HepG2 (cell line): ENCODE measurements around the gene FXR2. TPM values are rescaled to one million over a fixed set of nuclear protein-coding genes. Genes with fewer than 3 reads are reported as not detected.

Experiments
- HDAC1 ChIP-seq: sonication (generic); formaldehyde crosslinking; IDR thresholded peaks from 2 replicates; pipeline ENCODE4 v1.5.1; 2020; ENCODE audit warnings: mild to moderate bottlenecking, missing genetic modification reagents
- KLF12 ChIP-seq: sonication (generic); formaldehyde crosslinking; IDR thresholded peaks from 2 replicates; pipeline ENCODE4 v1.4.0; 2020; ENCODE audit warnings: missing genetic modification reagents, borderline replicate concordance
- SAFB2 ChIP-seq: sonication (generic); formaldehyde crosslinking; IDR thresholded peaks from 2 replicates; pipeline ENCODE4 v1.5.1; 2020; ENCODE audit warnings: missing genetic modification reagents, low read depth, mild to moderate bottlenecking, borderline replicate concordance
- THYN1 ChIP-seq: sonication (generic); formaldehyde crosslinking; IDR thresholded peaks from 2 replicates; pipeline ENCODE4 v1.8.1; 2023; ENCODE audit warnings: low read depth, mild to moderate bottlenecking, moderate library complexity, missing genetic modification reagents, borderline replicate concordance
- U2AF1 ChIP-seq: fragments of 200-400 bp; formaldehyde crosslinking; optimal IDR thresholded peaks from 2 replicates; pipeline ENCODE3; 2017; ENCODE audit warnings: mild to moderate bottlenecking, low read depth, low read length
- ZNF343 ChIP-seq: sonication (generic); formaldehyde crosslinking; IDR thresholded peaks from 2 replicates; pipeline ENCODE4 v1.4.0; 2020; ENCODE audit warnings: mild to moderate bottlenecking, missing genetic modification reagents
- ZNF615 ChIP-seq: sonication (generic); formaldehyde crosslinking; IDR thresholded peaks from 2 replicates; pipeline ENCODE4 v1.5.0; 2020; ENCODE audit warnings: mild to moderate bottlenecking, missing genetic modification reagents, borderline replicate concordance
- ZNF720 ChIP-seq: sonication (generic); formaldehyde crosslinking; IDR thresholded peaks from 2 replicates; pipeline ENCODE4 v1.4.0; 2020; ENCODE audit warnings: missing genetic modification reagents
- ZNF749 ChIP-seq: sonication (generic); formaldehyde crosslinking; IDR thresholded peaks from 2 replicates; pipeline ENCODE4 v1.8.0; 2022; ENCODE audit warnings: mild to moderate bottlenecking, missing genetic modification reagents, moderate library complexity, borderline replicate concordance
- ZNF761 ChIP-seq: sonication (generic); formaldehyde crosslinking; conservative IDR thresholded peaks from 2 replicates; pipeline ENCODE4 v1.4.0; 2020; ENCODE audit warnings: mild to moderate bottlenecking, missing genetic modification reagents
- ZNF775 ChIP-seq: sonication (generic); formaldehyde crosslinking; IDR thresholded peaks from 2 replicates; pipeline ENCODE4 v1.4.0; 2020; ENCODE audit warnings: missing genetic modification reagents, mild to moderate bottlenecking, moderate library complexity, borderline replicate concordance
- ZNF792 ChIP-seq: IDR thresholded peaks from 2 replicates; pipeline ENCODE4 v1.6.1; 2016
- polyA plus RNA-seq, 8 experiments: library from polyadenylated mRNA; depleted of rRNA in 3 of 8; stranded (reverse) in 7 of 8; unstranded in 1 of 8; fragments of >200 nt; fragmentation: Illumina TruSeq in 4 of 8; extraction: Trizol in 4 of 8; gene quantifications; 2 replicates each; pipeline versions ENCODE4 v1.2.1 to v1.2.3, GENCODE V29; 2011 to 2016; ENCODE audit warnings: low read depth in 4 of 8, missing spikeins in 1 of 8, mixed read lengths in 1 of 8; ENCODE audit not compliant: insufficient read depth in 1 of 8
- total RNA-seq, 5 experiments: library from RNA; depleted of rRNA; stranded (reverse); fragments of >200 nt; fragmentation: Illumina TruSeq; extraction: Trizol; gene quantifications; 2 replicates each; pipeline ENCODE4 v1.2.3, GENCODE V29; 2016; ENCODE audit warnings: low read depth in 1 of 5
- TF ChIP-seq, protein P1 (sequence below): sonication (generic); formaldehyde crosslinking; IDR thresholded peaks from 2 replicates; pipeline ENCODE4 v1.4.0; 2020; ENCODE audit warnings: mild to moderate bottlenecking, missing genetic modification reagents, borderline replicate concordance
- TF ChIP-seq, protein P2 (sequence below): sonication (generic); formaldehyde crosslinking; IDR thresholded peaks from 2 replicates; pipeline ENCODE4 v1.4.0; 2020; ENCODE audit warnings: missing genetic modification reagents
- TF ChIP-seq, protein P3 (sequence below): sonication (generic); formaldehyde crosslinking; IDR thresholded peaks from 2 replicates; pipeline ENCODE4 v1.8.1; 2022; ENCODE audit warnings: mild to moderate bottlenecking, missing genetic modification reagents
- TF ChIP-seq, protein P4 (sequence below): sonication (generic); formaldehyde crosslinking; IDR thresholded peaks from 2 replicates; pipeline ENCODE4 v1.5.0; 2020; ENCODE audit warnings: missing genetic modification reagents, mild to moderate bottlenecking, borderline replicate concordance
- TF ChIP-seq, protein P5 (sequence below): sonication (generic); formaldehyde crosslinking; IDR thresholded peaks from 2 replicates; pipeline ENCODE4 v1.5.0; 2020; ENCODE audit warnings: mild to moderate bottlenecking, missing genetic modification reagents

FXR2 gene
- total and polyA plus RNA-seq, 2 of the 13 experiments (the other 11 are each of a cell fraction or from before 2014, with no cell fraction given), result 20.9 to 24.4 TPM

DNA sequence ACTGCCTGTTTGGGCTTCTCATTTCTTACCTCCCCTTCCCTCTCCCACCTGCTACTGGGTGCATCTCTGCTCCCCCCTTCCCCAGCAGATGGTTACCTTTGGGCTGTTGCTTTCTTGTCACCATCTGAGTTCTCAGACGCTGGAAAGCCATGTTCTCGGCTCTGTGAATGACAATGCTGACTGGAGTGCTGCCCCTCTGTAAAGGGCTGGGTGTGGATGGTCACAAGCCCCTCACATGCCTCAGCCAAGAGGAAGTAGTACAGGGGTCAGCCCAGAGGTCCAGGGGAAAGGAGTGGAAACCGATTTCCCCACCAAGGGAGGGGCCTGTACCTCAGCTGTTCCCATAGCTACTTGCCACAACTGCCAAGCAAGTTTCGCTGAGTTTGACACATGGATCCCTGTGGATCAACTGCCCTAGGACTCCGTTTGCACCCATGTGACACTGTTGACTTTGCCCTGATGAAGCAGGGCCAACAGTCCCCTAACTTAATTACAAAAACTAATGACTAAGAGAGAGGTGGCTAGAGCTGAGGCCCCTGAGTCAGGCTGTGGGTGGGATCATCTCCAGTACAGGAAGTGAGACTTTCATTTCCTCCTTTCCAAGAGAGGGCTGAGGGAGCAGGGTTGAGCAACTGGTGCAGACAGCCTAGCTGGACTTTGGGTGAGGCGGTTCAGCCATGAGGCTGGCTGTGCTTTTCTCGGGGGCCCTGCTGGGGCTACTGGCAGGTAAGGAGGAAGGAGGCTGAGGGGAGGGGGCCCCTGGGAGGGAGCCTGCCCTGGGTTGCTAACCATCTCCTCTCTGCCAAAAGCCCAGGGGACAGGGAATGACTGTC is 35.5 kb downstream of the FXR2 start, which contains the start of gene CD68 (continued):
- TF ChIP-seq, protein P1, sequence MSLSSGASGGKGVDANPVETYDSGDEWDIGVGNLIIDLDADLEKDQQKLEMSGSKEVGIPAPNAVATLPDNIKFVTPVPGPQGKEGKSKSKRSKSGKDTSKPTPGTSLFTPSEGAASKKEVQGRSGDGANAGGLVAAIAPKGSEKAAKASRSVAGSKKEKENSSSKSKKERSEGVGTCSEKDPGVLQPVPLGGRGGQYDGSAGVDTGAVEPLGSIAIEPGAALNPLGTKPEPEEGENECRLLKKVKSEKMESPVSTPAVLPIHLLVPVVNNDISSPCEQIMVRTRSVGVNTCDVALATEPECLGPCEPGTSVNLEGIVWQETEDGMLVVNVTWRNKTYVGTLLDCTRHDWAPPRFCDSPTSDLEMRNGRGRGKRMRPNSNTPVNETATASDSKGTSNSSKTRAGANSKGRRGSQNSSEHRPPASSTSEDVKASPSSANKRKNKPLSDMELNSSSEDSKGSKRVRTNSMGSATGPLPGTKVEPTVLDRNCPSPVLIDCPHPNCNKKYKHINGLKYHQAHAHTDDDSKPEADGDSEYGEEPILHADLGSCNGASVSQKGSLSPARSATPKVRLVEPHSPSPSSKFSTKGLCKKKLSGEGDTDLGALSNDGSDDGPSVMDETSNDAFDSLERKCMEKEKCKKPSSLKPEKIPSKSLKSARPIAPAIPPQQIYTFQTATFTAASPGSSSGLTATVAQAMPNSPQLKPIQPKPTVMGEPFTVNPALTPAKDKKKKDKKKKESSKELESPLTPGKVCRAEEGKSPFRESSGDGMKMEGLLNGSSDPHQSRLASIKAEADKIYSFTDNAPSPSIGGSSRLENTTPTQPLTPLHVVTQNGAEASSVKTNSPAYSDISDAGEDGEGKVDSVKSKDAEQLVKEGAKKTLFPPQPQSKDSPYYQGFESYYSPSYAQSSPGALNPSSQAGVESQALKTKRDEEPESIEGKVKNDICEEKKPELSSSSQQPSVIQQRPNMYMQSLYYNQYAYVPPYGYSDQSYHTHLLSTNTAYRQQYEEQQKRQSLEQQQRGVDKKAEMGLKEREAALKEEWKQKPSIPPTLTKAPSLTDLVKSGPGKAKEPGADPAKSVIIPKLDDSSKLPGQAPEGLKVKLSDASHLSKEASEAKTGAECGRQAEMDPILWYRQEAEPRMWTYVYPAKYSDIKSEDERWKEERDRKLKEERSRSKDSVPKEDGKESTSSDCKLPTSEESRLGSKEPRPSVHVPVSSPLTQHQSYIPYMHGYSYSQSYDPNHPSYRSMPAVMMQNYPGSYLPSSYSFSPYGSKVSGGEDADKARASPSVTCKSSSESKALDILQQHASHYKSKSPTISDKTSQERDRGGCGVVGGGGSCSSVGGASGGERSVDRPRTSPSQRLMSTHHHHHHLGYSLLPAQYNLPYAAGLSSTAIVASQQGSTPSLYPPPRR (CRISPR knock-in tag), result peak; percentile 27; the same call in 1 of the 2 replicates
- TF ChIP-seq U2AF1 (no peak), ZNF343 (CRISPR knock-in tag) (no peak), ZNF761 (CRISPR knock-in tag) (0 out of 2 replicates have a peak, but pooled peaks have one; percentile 34), ZNF749 (CRISPR knock-in tag) (peak; percentile 82; the same call in 1 of the 2 replicates), ZNF792 (peak; percentile 92), ZNF615 (no peak), KLF12 (CRISPR knock-in tag) (peak; percentile 77), ZNF720 (CRISPR knock-in tag) (no peak), ZNF775 (CRISPR knock-in tag) (no peak), SAFB2 (CRISPR knock-in tag) (peak; percentile 71), THYN1 (no peak), HDAC1 (CRISPR knock-in tag) (peak; percentile 85)
- TF ChIP-seq, protein P2, sequence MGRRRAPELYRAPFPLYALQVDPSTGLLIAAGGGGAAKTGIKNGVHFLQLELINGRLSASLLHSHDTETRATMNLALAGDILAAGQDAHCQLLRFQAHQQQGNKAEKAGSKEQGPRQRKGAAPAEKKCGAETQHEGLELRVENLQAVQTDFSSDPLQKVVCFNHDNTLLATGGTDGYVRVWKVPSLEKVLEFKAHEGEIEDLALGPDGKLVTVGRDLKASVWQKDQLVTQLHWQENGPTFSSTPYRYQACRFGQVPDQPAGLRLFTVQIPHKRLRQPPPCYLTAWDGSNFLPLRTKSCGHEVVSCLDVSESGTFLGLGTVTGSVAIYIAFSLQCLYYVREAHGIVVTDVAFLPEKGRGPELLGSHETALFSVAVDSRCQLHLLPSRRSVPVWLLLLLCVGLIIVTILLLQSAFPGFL (CRISPR knock-in tag), result no peak
- TF ChIP-seq, protein P3, sequence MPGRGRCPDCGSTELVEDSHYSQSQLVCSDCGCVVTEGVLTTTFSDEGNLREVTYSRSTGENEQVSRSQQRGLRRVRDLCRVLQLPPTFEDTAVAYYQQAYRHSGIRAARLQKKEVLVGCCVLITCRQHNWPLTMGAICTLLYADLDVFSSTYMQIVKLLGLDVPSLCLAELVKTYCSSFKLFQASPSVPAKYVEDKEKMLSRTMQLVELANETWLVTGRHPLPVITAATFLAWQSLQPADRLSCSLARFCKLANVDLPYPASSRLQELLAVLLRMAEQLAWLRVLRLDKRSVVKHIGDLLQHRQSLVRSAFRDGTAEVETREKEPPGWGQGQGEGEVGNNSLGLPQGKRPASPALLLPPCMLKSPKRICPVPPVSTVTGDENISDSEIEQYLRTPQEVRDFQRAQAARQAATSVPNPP (CRISPR knock-in tag), result peak; percentile 47; the same call in 1 of the 2 replicates
- TF ChIP-seq, protein P4, sequence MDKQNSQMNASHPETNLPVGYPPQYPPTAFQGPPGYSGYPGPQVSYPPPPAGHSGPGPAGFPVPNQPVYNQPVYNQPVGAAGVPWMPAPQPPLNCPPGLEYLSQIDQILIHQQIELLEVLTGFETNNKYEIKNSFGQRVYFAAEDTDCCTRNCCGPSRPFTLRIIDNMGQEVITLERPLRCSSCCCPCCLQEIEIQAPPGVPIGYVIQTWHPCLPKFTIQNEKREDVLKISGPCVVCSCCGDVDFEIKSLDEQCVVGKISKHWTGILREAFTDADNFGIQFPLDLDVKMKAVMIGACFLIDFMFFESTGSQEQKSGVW (CRISPR knock-in tag), result no peak
- TF ChIP-seq, protein P5, sequence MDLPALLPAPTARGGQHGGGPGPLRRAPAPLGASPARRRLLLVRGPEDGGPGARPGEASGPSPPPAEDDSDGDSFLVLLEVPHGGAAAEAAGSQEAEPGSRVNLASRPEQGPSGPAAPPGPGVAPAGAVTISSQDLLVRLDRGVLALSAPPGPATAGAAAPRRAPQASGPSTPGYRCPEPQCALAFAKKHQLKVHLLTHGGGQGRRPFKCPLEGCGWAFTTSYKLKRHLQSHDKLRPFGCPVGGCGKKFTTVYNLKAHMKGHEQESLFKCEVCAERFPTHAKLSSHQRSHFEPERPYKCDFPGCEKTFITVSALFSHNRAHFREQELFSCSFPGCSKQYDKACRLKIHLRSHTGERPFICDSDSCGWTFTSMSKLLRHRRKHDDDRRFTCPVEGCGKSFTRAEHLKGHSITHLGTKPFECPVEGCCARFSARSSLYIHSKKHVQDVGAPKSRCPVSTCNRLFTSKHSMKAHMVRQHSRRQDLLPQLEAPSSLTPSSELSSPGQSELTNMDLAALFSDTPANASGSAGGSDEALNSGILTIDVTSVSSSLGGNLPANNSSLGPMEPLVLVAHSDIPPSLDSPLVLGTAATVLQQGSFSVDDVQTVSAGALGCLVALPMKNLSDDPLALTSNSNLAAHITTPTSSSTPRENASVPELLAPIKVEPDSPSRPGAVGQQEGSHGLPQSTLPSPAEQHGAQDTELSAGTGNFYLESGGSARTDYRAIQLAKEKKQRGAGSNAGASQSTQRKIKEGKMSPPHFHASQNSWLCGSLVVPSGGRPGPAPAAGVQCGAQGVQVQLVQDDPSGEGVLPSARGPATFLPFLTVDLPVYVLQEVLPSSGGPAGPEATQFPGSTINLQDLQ, result peak; percentile 93
